Ramos (cell line): ENCODE data around the gene TRAPPC2L.

Experiments used
- in situ Hi-C: fragments of 300-500 bp; cut with MboI; formaldehyde crosslinking; loops from one replicate; pipeline ENCODE4 v1.14.3; 2022; ENCODE audit warnings: low sequenced_read_pairs; ENCODE audit not compliant: unreplicated experiment

The TRAPPC2L gene

GRCh38 chr16:88903267-88903666, 46.3 kb downstream of the TRAPPC2L start:
- in situ Hi-C loops, result no loop called here

DNA sequence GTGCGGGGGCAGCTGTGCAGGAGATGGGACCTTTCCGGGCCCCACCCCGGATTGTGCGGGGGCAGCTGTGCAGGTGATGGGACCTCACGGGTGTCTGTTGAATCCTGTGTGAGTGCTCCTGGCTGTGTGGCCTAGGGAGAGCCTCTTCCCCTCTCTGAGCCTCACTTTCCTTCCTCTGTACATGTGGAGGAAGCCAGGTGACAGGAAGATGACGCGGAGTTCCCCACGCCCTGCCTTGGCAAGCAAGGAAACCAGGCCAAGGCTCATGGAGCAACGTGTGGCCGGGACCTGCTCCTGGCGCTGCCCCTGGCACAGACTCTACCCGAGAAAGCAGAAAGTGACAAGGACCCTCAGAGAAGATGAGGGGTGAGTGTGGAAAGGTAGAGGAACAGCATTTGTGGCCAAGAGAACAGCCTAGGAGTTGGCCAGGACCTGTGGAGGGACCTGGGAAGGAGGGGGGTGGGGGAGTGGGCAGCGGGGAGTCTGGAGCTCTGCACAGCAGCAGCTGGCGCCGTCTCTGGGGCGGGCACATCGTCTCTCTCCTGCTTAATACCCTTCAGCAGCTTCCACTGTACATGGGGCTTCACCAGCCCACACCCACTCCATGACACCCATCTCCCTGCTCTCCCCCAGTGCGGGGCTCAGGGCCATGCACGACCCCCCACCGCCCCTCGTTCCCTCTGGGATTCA, 47.9 kb downstream of the TRAPPC2L start:
- in situ Hi-C loops, result no loop called here

- in situ Hi-C loops, result no loop called here
Observed at GRCh38 chr16:88905563-88905962, 48.6 kb downstream of the TRAPPC2L start.

DNA sequence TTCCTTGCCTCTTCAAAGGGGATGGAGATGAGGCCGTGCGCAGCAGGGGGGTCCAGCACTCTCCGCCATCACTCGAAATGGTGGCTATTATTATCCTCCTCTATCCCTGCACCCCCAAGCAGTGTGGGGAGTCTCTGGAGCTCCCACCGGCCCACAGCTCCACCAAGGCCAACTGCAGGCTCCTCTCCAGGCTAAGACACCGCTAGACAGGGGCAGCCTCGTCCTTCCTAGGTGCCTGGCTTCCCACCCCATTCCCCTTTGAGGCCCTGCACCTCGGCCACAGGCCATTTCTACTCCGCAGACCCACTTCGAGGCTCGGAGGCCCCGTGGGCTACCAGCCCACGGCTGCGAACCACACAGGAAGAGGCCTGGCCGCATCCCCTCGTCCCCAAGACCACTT, 49.1 kb downstream of the TRAPPC2L start:
- in situ Hi-C loops, result no loop called here

GRCh38 chr16:88906535-88907105, 49.7 kb downstream of the TRAPPC2L start:
- in situ Hi-C loops, result no loop called here

- in situ Hi-C loops, result no loop called here
Observed at GRCh38 chr16:88907768-88908167, 50.8 kb downstream of the TRAPPC2L start.

DNA sequence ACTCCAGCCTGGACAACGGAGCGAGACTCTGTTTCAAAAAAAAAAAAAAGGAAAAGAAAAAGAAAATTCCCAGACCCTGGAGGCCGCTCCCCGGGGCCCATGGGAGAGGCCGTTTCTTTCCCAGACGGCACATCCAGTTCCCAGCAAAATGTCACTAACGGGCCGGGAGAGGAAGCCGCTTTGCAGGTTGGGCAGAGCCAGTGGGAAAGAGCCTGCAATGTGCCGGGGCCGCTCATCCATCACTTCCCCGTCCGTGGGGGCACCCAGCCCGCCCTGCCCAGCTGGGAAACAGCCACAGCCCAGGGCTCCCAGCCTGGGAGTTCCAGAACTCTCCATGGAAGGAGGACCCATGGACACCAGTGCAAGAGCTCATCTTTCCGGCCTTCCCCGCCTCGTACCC, 51.4 kb downstream of the TRAPPC2L start:
- in situ Hi-C loops, result no loop called here

DNA sequence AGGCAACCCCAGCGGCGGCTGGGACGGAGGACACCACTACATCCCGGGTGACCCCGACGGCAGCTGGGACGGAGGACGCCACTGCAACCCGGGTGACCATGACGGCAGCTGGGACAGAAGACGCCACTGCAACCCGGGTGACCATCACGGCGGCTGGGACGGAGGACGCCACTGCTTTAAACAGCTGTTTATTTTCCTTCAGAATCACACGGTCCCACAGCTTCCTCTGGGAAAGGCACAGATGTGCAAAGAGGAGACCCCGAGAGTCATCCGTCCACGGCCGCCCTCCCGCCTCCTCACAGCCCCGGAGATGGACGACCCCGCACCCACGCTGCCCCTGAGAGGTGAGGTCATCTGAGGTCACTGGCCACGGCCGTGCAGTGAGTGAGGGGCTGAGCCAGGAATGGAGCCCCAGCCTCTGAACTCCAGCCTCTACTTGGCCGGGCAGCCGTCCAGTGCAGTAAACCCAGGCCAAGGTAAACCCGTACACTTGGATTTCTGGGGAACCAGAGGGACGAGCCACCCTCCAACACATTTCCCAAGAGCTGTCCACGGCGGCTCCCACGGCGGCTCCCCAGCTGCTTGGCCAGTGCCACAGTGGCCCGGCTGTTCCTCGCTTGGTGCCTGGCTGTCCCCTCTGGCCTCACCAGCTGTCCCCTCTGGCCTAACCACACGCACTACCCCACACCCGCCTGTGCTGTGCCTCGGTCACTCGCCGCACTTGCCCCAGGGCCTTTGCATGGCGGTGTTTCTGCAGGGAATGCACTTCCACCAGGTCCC, 52.7 kb downstream of the TRAPPC2L start:
- in situ Hi-C loops, result no loop called here

DNA sequence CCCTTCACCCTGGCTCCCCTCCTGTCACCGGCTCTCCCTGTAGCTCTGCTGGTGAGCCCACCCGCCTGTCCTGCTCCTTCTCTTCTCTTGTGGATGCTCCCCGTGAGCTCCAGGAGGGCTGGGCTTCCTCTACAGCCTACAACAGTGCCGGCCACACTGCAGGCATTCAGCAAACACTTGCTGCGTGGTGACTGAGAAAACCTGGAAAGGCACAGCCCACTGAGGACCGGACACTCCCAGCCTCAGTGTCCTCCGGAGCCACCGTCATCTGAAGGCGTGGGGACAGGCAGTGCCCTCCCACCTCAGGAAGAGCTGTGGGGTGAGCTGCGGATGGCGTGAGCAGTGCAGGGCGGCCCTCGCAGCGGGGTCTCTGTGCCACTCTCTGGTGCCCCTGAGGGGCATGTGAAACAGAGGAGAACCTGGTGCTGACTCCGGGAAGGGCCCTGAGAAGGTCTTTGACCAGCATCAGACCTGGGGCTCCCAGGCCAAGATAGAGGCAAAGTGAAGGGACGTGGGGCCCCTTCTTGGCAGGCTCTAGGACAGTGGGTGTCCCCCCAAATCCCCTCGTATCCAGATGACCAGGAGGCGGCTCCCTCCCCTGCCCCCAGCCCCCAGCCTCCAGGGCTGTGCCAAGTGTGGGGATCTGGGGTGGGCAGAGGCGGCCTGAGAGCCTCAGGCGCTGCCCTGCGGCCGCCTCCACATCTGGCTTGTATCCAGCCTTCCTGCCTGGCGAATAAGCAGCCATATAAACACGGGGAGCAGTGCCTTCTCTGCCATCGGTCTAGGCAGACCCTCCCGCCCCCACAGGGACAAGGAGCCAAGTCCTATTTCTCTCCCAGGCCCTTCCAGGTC, 53.6 kb downstream of the TRAPPC2L start:
- in situ Hi-C loops, result no loop called here

GRCh38 chr16:88911136-88911945, 54.4 kb downstream of the TRAPPC2L start:
- in situ Hi-C loops, result no loop called here

DNA sequence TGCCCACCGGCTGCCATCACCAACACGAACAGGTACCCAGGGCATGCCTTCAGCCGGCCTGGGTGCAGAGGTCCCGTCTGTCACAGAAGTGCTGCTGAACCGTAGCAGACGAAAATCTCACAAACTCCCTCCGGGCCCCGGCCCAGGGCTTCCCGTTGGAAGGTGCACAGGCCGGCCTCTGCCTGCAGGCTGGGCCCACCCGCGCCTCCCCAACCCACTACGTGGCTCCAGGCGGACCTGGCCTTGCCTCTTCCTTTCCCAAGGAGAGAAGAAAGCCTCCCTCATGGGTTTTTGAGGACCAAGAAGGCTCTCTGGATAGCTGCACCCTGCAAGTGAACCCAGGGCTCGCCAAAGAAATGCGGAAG, 55.0 kb downstream of the TRAPPC2L start:
- in situ Hi-C loops, result no loop called here
